ENCODE measurements around the gene ITGAV.

ITGAV gene

DNA sequence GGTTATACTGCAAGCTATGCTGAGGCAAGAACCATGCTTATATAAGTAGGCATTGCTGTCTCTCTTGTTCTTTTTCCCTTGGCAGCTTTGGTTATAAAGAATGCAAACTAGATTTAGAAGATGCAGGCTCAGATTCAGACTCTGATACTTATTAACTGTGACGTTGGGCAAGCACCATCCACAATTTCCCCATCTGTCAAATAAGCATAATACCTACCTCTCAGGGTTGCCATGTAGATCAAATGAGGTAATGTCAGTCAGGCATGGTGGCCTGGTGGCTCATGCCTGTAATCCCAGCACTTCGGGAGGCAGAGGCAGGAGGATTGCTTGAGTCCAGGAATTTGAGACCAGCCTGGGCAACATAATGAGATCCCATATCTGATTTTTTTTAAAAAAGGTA, 21.7 kb downstream of the ITGAV start:
- Histone ChIP-seq H3K9me3 (ENCODE audit: insufficient read depth, low read depth, low read length) (no peaks in the 10 kb centered on the region), H3K36me3 (ENCODE audit: control insufficient read depth in 1 of 2, insufficient read depth in 2 of 2, low read length in 2 of 2) (peaks cover 2 to 11% of the 10 kb centered on the region in 2 experiments), H3K18ac (ENCODE audit: low read length) (no peak overlapping the region), H2BK5ac (ENCODE audit: low read depth, low read length, poor library complexity) (no peak overlapping the region), H2BK12ac (ENCODE audit: low read length) (no peak overlapping the region), H3K4ac (ENCODE audit: low read depth, low read length) (no peak overlapping the region), H3K9ac (ENCODE audit: low read length) (no peak overlapping the region), H4K8ac (ENCODE audit: low read depth, low read length) (no peak overlapping the region), H3K79me2 (ENCODE audit: control insufficient read depth, insufficient read depth, low read length, poor library complexity) (no peaks in the 10 kb centered on the region), H3K4me2 (ENCODE audit: low read length) (no peak overlapping the region), H3K4me3 (ENCODE audit: low read depth, low read length) (no peak overlapping the region), H3K23ac (ENCODE audit: low read length) (no peak overlapping the region), H3K4me1 (ENCODE audit: control insufficient read depth in 1 of 2, insufficient read depth in 2 of 2, low read length in 2 of 2) (peaks cover 0 to 4% of the 10 kb centered on the region in 2 experiments), H2AFZ (ENCODE audit: insufficient read depth, low read length, poor library complexity) (no peak overlapping the region), H4K91ac (ENCODE audit: low read depth, low read length) (no peak overlapping the region), H4K12ac (ENCODE audit: low read depth, low read length) (no peak overlapping the region), H3K14ac (ENCODE audit: low read length) (no peak overlapping the region), H2BK120ac (ENCODE audit: insufficient read depth, low read length, poor library complexity) (no peak overlapping the region), H3K27me3 (ENCODE audit: insufficient read depth, low read length) (no peaks in the 10 kb centered on the region), H2AK5ac (ENCODE audit: low read length) (no peak overlapping the region), H3K27ac (ENCODE audit: low read depth, low read length) (no peak overlapping the region), H3K79me1 (ENCODE audit: low read length) (no peaks in the 10 kb centered on the region)
- no CpG with 5 or more reads among the region's 2 CpGs for WGBS (ENCODE audit: extremely low coverage, insufficient coverage, insufficient read length)
- DNase-seq: peak; percentile 29 to 59

DNA sequence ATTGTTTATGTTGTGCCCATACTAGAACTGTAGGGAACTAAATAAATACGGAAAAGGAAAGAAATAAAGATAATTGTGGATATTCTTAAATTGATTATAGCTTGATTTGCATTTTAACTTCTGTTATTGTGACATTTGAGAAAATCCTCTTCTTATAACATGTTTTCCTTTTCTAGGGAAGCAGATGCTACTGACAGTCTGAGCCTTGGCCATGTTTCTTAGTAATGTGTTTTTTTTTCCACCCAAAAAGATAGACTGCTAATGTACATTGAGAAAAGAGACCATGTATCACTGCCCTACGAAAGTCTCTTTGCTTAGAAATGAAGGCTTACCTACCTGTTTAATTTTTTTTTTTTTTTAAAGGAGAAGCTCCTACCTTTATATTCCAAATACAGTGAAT, 22.2 kb downstream of the ITGAV start:
- Histone ChIP-seq H3K4ac (ENCODE audit: low read depth, low read length) (no peak overlapping the region), H2AK5ac (ENCODE audit: low read length) (no peak overlapping the region)
- no CpG with 5 or more reads among the region's 2 CpGs for WGBS (ENCODE audit: extremely low coverage, insufficient coverage, insufficient read length)

DNA sequence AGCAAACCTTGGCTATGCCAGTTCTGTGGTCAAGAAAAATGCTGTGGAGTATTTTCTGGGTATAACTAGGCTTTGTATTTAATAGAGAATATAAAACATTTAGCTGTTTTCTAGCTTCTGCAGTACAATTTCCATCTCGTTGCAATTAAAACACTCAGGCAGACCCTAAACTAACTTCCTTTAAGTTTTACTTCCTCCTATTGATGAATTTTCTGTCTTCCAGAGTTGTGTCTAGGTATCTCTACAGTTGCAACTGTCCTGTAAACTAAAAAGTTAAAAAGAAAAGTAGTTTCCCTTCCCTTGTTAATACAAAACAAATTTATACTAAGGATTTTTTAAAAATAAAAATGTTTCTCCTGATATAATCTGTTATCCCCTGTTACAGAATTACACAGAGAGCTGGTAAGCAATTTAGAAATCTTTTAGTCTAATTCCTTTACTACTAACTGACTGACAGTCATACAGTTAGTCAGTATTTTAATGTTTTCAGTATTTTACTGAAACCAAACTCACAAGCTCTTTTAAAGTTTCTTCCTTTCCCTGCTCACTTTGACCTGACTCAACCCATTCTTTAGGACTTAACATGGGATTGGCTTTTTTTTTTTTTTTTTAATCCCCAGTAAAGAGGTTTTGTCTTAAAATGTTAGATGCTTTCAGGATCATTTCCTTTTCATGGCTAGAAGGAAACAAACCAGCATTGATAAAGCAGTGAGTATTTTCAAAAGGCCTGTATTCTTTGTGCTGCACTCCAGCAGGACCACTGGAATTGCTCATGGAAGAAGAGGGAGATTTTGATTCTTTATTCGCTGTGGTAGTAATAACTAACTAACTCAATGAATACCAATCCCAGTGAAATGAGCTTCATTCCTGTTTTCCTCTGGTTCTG, 22.9 kb downstream of the ITGAV start:
- Histone ChIP-seq H3K9ac (ENCODE audit: low read length) (no peak overlapping the region), H2AK5ac (ENCODE audit: low read length) (no peak overlapping the region), H3K36me3 (ENCODE audit: control insufficient read depth in 1 of 2, insufficient read depth in 2 of 2, low read length in 2 of 2) (peaks cover 2 to 8% of the 10 kb centered on the region in 2 experiments), H4K12ac (ENCODE audit: low read depth, low read length) (no peak overlapping the region), H3K4me2 (ENCODE audit: low read length) (no peak overlapping the region), H3K27me3 (ENCODE audit: insufficient read depth, low read length) (no peaks in the 10 kb centered on the region), H3K79me2 (ENCODE audit: control insufficient read depth, insufficient read depth, low read length, poor library complexity) (no peaks in the 10 kb centered on the region), H3K79me1 (ENCODE audit: low read length) (no peaks in the 10 kb centered on the region), H3K9me3 (ENCODE audit: insufficient read depth, low read depth, low read length) (no peaks in the 10 kb centered on the region), H2BK12ac (ENCODE audit: low read length) (no peak overlapping the region), H2BK120ac (ENCODE audit: insufficient read depth, low read length, poor library complexity) (no peak overlapping the region), H3K23ac (ENCODE audit: low read length) (no peak overlapping the region), H4K8ac (ENCODE audit: low read depth, low read length) (no peak overlapping the region), H3K4me3 (ENCODE audit: low read depth, low read length) (no peak overlapping the region), H4K91ac (ENCODE audit: low read depth, low read length) (no peak overlapping the region), H3K14ac (ENCODE audit: low read length) (no peak overlapping the region), H3K27ac (ENCODE audit: low read depth, low read length) (no peak overlapping the region), H2BK5ac (ENCODE audit: low read depth, low read length, poor library complexity) (no peak overlapping the region), H3K4me1 (ENCODE audit: control insufficient read depth in 1 of 2, insufficient read depth in 2 of 2, low read length in 2 of 2) (peaks cover 0 to 2% of the 10 kb centered on the region in 2 experiments), H2AFZ (ENCODE audit: insufficient read depth, low read length, poor library complexity) (no peak overlapping the region), H3K4ac (ENCODE audit: low read depth, low read length) (no peak overlapping the region), H3K18ac (ENCODE audit: low read length) (no peak overlapping the region)
- DNase-seq: no peak
- WGBS (ENCODE audit: extremely low coverage, insufficient coverage, insufficient read length): no CpG with 5 or more reads among the region's 2 CpGs

More for the DNA sequence above, 22.2 kb downstream of the ITGAV start:
- Histone ChIP-seq H3K36me3 (ENCODE audit: control insufficient read depth in 1 of 2, insufficient read depth in 2 of 2, low read length in 2 of 2) (peaks cover 2 to 9% of the 10 kb centered on the region in 2 experiments), H3K4me2 (ENCODE audit: low read length) (no peak overlapping the region), H4K12ac (ENCODE audit: low read depth, low read length) (no peak overlapping the region), H3K4me1 (ENCODE audit: control insufficient read depth in 1 of 2, insufficient read depth in 2 of 2, low read length in 2 of 2) (peaks cover 0 to 2% of the 10 kb centered on the region in 2 experiments), H3K14ac (ENCODE audit: low read length) (no peak overlapping the region), H3K18ac (ENCODE audit: low read length) (no peak overlapping the region), H2BK12ac (ENCODE audit: low read length) (no peak overlapping the region), H2AFZ (ENCODE audit: insufficient read depth, low read length, poor library complexity) (no peak overlapping the region), H4K8ac (ENCODE audit: low read depth, low read length) (no peak overlapping the region), H3K9ac (ENCODE audit: low read length) (no peak overlapping the region), H2BK120ac (ENCODE audit: insufficient read depth, low read length, poor library complexity) (no peak overlapping the region), H3K27me3 (ENCODE audit: insufficient read depth, low read length) (no peaks in the 10 kb centered on the region), H3K9me3 (ENCODE audit: insufficient read depth, low read depth, low read length) (no peaks in the 10 kb centered on the region), H4K91ac (ENCODE audit: low read depth, low read length) (no peak overlapping the region), H3K23ac (ENCODE audit: low read length) (no peak overlapping the region), H2BK5ac (ENCODE audit: low read depth, low read length, poor library complexity) (no peak overlapping the region), H3K4me3 (ENCODE audit: low read depth, low read length) (no peak overlapping the region), H3K27ac (ENCODE audit: low read depth, low read length) (no peak overlapping the region), H3K79me1 (ENCODE audit: low read length) (no peaks in the 10 kb centered on the region), H3K79me2 (ENCODE audit: control insufficient read depth, insufficient read depth, low read length, poor library complexity) (no peaks in the 10 kb centered on the region)
- no peak for DNase-seq

DNA sequence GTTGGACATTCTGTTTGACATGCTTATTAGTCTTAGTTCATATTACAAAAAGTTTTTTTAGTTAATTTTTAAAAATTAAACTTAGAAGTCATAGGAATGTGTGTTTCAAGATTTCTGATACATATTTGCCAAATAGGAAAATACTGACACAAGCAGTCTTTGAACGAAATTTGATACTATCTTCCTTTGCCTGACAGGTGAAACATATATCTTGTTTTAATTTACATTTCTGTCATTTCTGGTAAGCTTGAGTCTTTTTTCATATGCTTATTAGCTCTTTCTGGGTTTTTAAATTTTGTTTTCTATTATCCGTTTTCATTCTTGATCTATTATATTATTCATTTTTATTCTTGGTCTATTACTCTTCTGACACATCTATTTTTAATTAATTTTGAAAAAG, 24.5 kb downstream of the ITGAV start:
- Histone ChIP-seq H2BK5ac (ENCODE audit: low read depth, low read length, poor library complexity) (no peak overlapping the region), H3K9me3 (ENCODE audit: insufficient read depth, low read depth, low read length) (no peaks in the 10 kb centered on the region), H3K14ac (ENCODE audit: low read length) (no peak overlapping the region), H3K18ac (ENCODE audit: low read length) (no peak overlapping the region), H2BK12ac (ENCODE audit: low read length) (no peak overlapping the region), H2AK5ac (ENCODE audit: low read length) (no peak overlapping the region), H3K79me1 (ENCODE audit: low read length) (no peaks in the 10 kb centered on the region), H3K4ac (ENCODE audit: low read depth, low read length) (no peak overlapping the region), H4K91ac (ENCODE audit: low read depth, low read length) (no peak overlapping the region), H3K27me3 (ENCODE audit: insufficient read depth, low read length) (no peaks in the 10 kb centered on the region), H4K12ac (ENCODE audit: low read depth, low read length) (no peak overlapping the region), H2AFZ (ENCODE audit: insufficient read depth, low read length, poor library complexity) (no peak overlapping the region), H3K4me3 (ENCODE audit: low read depth, low read length) (no peak overlapping the region), H2BK120ac (ENCODE audit: insufficient read depth, low read length, poor library complexity) (no peak overlapping the region), H3K9ac (ENCODE audit: low read length) (no peak overlapping the region), H3K27ac (ENCODE audit: low read depth, low read length) (no peak overlapping the region), H3K79me2 (ENCODE audit: control insufficient read depth, insufficient read depth, low read length, poor library complexity) (no peaks in the 10 kb centered on the region), H3K36me3 (ENCODE audit: control insufficient read depth in 1 of 2, insufficient read depth in 2 of 2, low read length in 2 of 2) (peaks cover 0 to 6% of the 10 kb centered on the region in 2 experiments), H3K4me1 (ENCODE audit: control insufficient read depth in 1 of 2, insufficient read depth in 2 of 2, low read length in 2 of 2) (peaks cover 0 to 2% of the 10 kb centered on the region in 2 experiments), H3K23ac (ENCODE audit: low read length) (no peak overlapping the region), H3K4me2 (ENCODE audit: low read length) (no peak overlapping the region), H4K8ac (ENCODE audit: low read depth, low read length) (no peak overlapping the region)
- DNase-seq: no peak
- no CpG with 5 or more reads among the region's 2 CpGs for WGBS (ENCODE audit: extremely low coverage, insufficient coverage, insufficient read length)
